Psoas muscle (tissue), 8 donors: ENCODE results near the gene CPNE8. TPM values are rescaled to one million over a fixed set of nuclear protein-coding genes. Genes with fewer than 3 reads are reported as not detected.

Experiments used
- ATAC-seq, 4 donors: fragments of 200-7000 bp; cut with Tn5 transposase; one replicate each; pipeline ENCODE4 v1.9.1; 2020; ENCODE audit warnings: moderate library complexity in 3 of 4, mild to moderate bottlenecking in 2 of 4
- DNase-seq, 2 donors: peaks; one replicate each; pipeline ENCODE4 v3.0.0-alpha.2; 2020
- H3K27ac ChIP-seq: fragments of 200-600 bp; one replicate; pipeline ENCODE4 v1.8.0; 2022
- H3K27me3 ChIP-seq, 3 donors: fragments of 200-600 bp in 1 of 3; one replicate each; pipeline versions ENCODE4 v1.6.1 to v1.8.0; 2013 to 2022; ENCODE audit warnings: low read length in 2 of 3, mild to moderate bottlenecking in 2 of 3, moderate library complexity in 1 of 3; ENCODE audit not compliant: insufficient read depth in 3 of 3
- H3K36me3 ChIP-seq, 2 donors: fragments of 200-600 bp in 1 of 2; one replicate each; pipeline versions ENCODE4 v1.6.1 to v1.8.0; 2013 to 2022; ENCODE audit warnings: low read depth in 1 of 2, mild to moderate bottlenecking in 1 of 2, moderate library complexity in 1 of 2; ENCODE audit not compliant: insufficient read depth in 1 of 2
- H3K4me1 ChIP-seq: fragments of 200-600 bp; one replicate; pipeline ENCODE4 v1.8.0; 2022
- H3K4me3 ChIP-seq: fragments of 200-600 bp; one replicate; pipeline ENCODE4 v1.8.0; 2022; ENCODE audit warnings: mild to moderate bottlenecking
- H3K9me3 ChIP-seq: fragments of 200-600 bp; one replicate; pipeline ENCODE4 v1.8.0; 2022
- CTCF ChIP-seq: fragments of 200-600 bp; IDR thresholded peaks from one replicate; pipeline ENCODE4 v1.8.0; 2022; ENCODE audit warnings: antibody characterized with exemption
- WGBS, 3 donors: extraction: QIAGEN DNeasy Blood & Tissue Kit; methylation state at CpG; one replicate each; pipeline versions ENCODE4 v1.1.6 to v1.1.7; 2013; 5-methylcytosine and 5-hydroxymethylcytosine counted together
- intact Hi-C, 2 donors: fragments of 100-400 bp; cut with DNase I; formaldehyde crosslinking; loops; one replicate each; pipeline versions ENCODE4 v1.11.0 to v1.14.2; 2022
- polyA plus RNA-seq, 3 donors: library from polyadenylated mRNA; stranded (reverse); fragments of 200-250 nt; gene quantifications; one replicate each; pipeline ENCODE4 v1.2.3, GENCODE V29; 2013
- total RNA-seq, 4 donors: library from RNA; stranded (reverse); fragmentation: NEBNext Ultra II Directional in 2 of 4; extraction: Animal tissue kit (Norgen Biotek cat#: 25700) in 2 of 4; gene quantifications; one replicate each; pipeline versions ENCODE4 v1.2.1 to v1.2.4, GENCODE V29; 2021 to 2023
- donor health status: healthy with polysubstance abuse.
- donor health status: DM: no; HTN: no; CAD: no; lungs with moderate emphysema.
- donor health status: Bipolar disorder and iron deficiency.
- donor health status: healthy.
- donor health status: DM: yes; HTN: yes; CAD: no.
- donor health status: DM: no; HTN: no; CAD: no.
- donor health status: DM: no; HTN: no; CAD: no.
- donor health status: DM: yes; HTN: yes; CAD: no.

CPNE8 gene
- total and polyA plus RNA-seq, 7 donors: 0.98 to 3.5 (median 2.4) TPM

GRCh38 chr12:38892087-38892786 lies 13.2 kb downstream of the CPNE8 start:
- H3K4me3 ChIP-seq: no peak overlapping the region
- H3K27me3 ChIP-seq: no peaks in the 10 kb centered on the region
- no peak overlapping the region for H3K27ac ChIP-seq
- TF ChIP-seq CTCF: no peak
- H3K36me3 ChIP-seq: no peaks in the 10 kb centered on the region
- no peaks in the 10 kb centered on the region for H3K9me3 ChIP-seq
- no peaks in the 10 kb centered on the region for H3K4me1 ChIP-seq
- WGBS, 3 donors: 58 to 67% (median 59%) methylated on average over 4 of the region's 4 CpGs
- intact Hi-C loops: no loop called here
- peak in 1 of 4 donors; percentile 65 for ATAC-seq
- DNase-seq: no peak

GRCh38 chr12:38890102-38890855 lies 15.1 kb downstream of the CPNE8 start:
- no peak for ATAC-seq
- H3K9me3 ChIP-seq: no peaks in the 10 kb centered on the region
- TF ChIP-seq CTCF: no peak
- intact Hi-C loops: no loop called here
- H3K4me1 ChIP-seq: no peaks in the 10 kb centered on the region
- no peaks in the 10 kb centered on the region for H3K36me3 ChIP-seq
- DNase-seq: no peak
- 69 to 73% (median 70%) methylated on average over 1 of the region's 1 CpG for WGBS, 3 donors
- H3K27me3 ChIP-seq: no peaks in the 10 kb centered on the region
- H3K27ac ChIP-seq: no peak overlapping the region
- no peak overlapping the region for H3K4me3 ChIP-seq

GRCh38 chr12:38889297-38889815 lies 16.0 kb downstream of the CPNE8 start:
- no peaks in the 10 kb centered on the region for H3K9me3 ChIP-seq
- DNase-seq: no peak
- no peak overlapping the region for H3K4me3 ChIP-seq
- no peaks in the 10 kb centered on the region for H3K36me3 ChIP-seq
- intact Hi-C loops: no loop called here
- no peak for ATAC-seq
- H3K27ac ChIP-seq: no peak overlapping the region
- 93 to 96% (median 95%) methylated on average over 5 of the region's 5 CpGs for WGBS, 3 donors
- H3K4me1 ChIP-seq: no peaks in the 10 kb centered on the region
- no peaks in the 10 kb centered on the region for H3K27me3 ChIP-seq
- TF ChIP-seq CTCF: no peak

GRCh38 chr12:38887770-38888169 lies 17.6 kb downstream of the CPNE8 start:
- no peak for TF ChIP-seq CTCF
- H3K4me1 ChIP-seq: no peaks in the 10 kb centered on the region
- ATAC-seq: no peak
- H3K36me3 ChIP-seq: no peaks in the 10 kb centered on the region
- H3K27ac ChIP-seq: no peak overlapping the region
- no peaks in the 10 kb centered on the region for H3K27me3 ChIP-seq
- intact Hi-C loops: no loop called here
- no peaks in the 10 kb centered on the region for H3K9me3 ChIP-seq
- 46 to 61% (median 59%) methylated on average over 1 of the region's 1 CpG for WGBS, 3 donors
- H3K4me3 ChIP-seq: no peak overlapping the region
- DNase-seq: no peak
